ENCODE results near the gene HOXC9. TPM values are rescaled to one million over a fixed set of nuclear protein-coding genes. Genes with fewer than 3 reads are reported as not detected.

HOXC9 gene
- total RNA-seq, 1 donor from 2014 or later = not detected

- intact Hi-C loops (cut with micrococcal nuclease) = loop anchor here (2.0 to 10.0 kb wide), 2 partner anchors 13 to 289 kb away; no protein-coding TSS in a partner anchor
- no peak overlapping the region for H3K27ac Mint-ChIP-seq
- DNase-seq = no peak
Measured at GRCh38 chr12:53983568-53983949, 16.4 kb upstream of the HOXC9 start.

GRCh38 chr12:53983950-53984572 is 15.9 kb upstream of the HOXC9 start:
- Mint-ChIP-seq H3K27ac (no peak overlapping the region), H3K9me3 (no peaks in the 10 kb centered on the region), H3K27me3 (peaks cover 92% of the 10 kb centered on the region), H3K4me3 (no peak overlapping the region), H3K4me1 (peaks cover 15% of the 10 kb centered on the region), H3K36me3 (ENCODE audit: low read depth) (peaks cover 2% of the 10 kb centered on the region)
- DNase-seq = no peak
- intact Hi-C loops (cut with micrococcal nuclease) = loop anchor here (2.0 to 10.0 kb wide), 2 partner anchors 13 to 289 kb away; no protein-coding TSS in a partner anchor

More at GRCh38 chr12:53983568-53983949, 16.4 kb upstream of the HOXC9 start:
- Mint-ChIP-seq H3K4me3 (no peak overlapping the region), H3K27me3 (peaks cover 92% of the 10 kb centered on the region), H3K9me3 (no peaks in the 10 kb centered on the region), H3K36me3 (ENCODE audit: low read depth) (peaks cover 2% of the 10 kb centered on the region), H3K4me1 (peaks cover 13% of the 10 kb centered on the region)

GRCh38 chr12:53984901-53985691 is 14.9 kb upstream of the HOXC9 start, which contains the start of gene HOXC10:
Gene HOXC10 (plus strand): TSS chr12:53985146. CDS start chr12:53985260, 114 bp downstream.
- H3K27me3 Mint-ChIP-seq = peaks cover 92% of the 10 kb centered on the region
- peaks cover 24% of the 10 kb centered on the region for H3K4me1 Mint-ChIP-seq
- H3K27ac Mint-ChIP-seq = peak within 1 kb of the TSS; percentile 81
- peak within 1 kb of the TSS; percentile 59 for H3K4me3 Mint-ChIP-seq
- intact Hi-C loops (cut with micrococcal nuclease) = loop anchor here (10.0 kb wide), 1 partner anchor 290 kb away; no protein-coding TSS in a partner anchor
- peaks cover 2% of the 10 kb centered on the region for H3K36me3 Mint-ChIP-seq (ENCODE audit: low read depth)
- H3K9me3 Mint-ChIP-seq = no peaks in the 10 kb centered on the region
- DNase-seq = peak; percentile 90

- Mint-ChIP-seq H3K4me1 (peaks cover 24% of the 10 kb centered on the region), H3K9me3 (no peaks in the 10 kb centered on the region), H3K27ac (peak overlapping the region; percentile 39), H3K36me3 (ENCODE audit: low read depth) (peaks cover 2% of the 10 kb centered on the region), H3K4me3 (peak overlapping the region; percentile 59), H3K27me3 (peaks cover 92% of the 10 kb centered on the region)
- no peak for DNase-seq
- intact Hi-C loops (cut with micrococcal nuclease) = loop anchor here (10.0 kb wide), 1 partner anchor 291 kb away; no protein-coding TSS in a partner anchor
Measured at GRCh38 chr12:53985692-53985993, 14.3 kb upstream of the HOXC9 start.

- Mint-ChIP-seq H3K4me1 (peaks cover 24% of the 10 kb centered on the region), H3K4me3 (peak overlapping the region; percentile 39), H3K9me3 (no peaks in the 10 kb centered on the region), H3K27me3 (peaks cover 91% of the 10 kb centered on the region), H3K36me3 (ENCODE audit: low read depth) (peaks cover 2% of the 10 kb centered on the region), H3K27ac (no peak overlapping the region)
- intact Hi-C loops (cut with micrococcal nuclease) = loop anchor here (10.0 kb wide), 1 partner anchor 291 kb away; no protein-coding TSS in a partner anchor
- no peak for DNase-seq
Measured at GRCh38 chr12:53985994-53986685, 13.8 kb upstream of the HOXC9 start.

GRCh38 chr12:53986686-53987483 is 13.1 kb upstream of the HOXC9 start:
- no peaks in the 10 kb centered on the region for H3K9me3 Mint-ChIP-seq
- H3K27ac Mint-ChIP-seq = no peak overlapping the region
- intact Hi-C loops (cut with micrococcal nuclease) = loop anchor here (10.0 kb wide), 1 partner anchor 292 kb away; no protein-coding TSS in a partner anchor
- peaks cover 90% of the 10 kb centered on the region for H3K27me3 Mint-ChIP-seq
- H3K36me3 Mint-ChIP-seq (ENCODE audit: low read depth) = peaks cover 2% of the 10 kb centered on the region
- no peak overlapping the region for H3K4me3 Mint-ChIP-seq
- peaks cover 24% of the 10 kb centered on the region for H3K4me1 Mint-ChIP-seq
- DNase-seq = no peak

GRCh38 chr12:53987787-53988230 is 12.2 kb upstream of the HOXC9 start:
- intact Hi-C loops (cut with micrococcal nuclease) = loop anchor here (10.0 kb wide), 1 partner anchor 293 kb away; no protein-coding TSS in a partner anchor
- Mint-ChIP-seq H3K27ac (no peak overlapping the region), H3K9me3 (no peaks in the 10 kb centered on the region), H3K4me3 (no peak overlapping the region), H3K4me1 (peaks cover 24% of the 10 kb centered on the region), H3K27me3 (peaks cover 91% of the 10 kb centered on the region), H3K36me3 (ENCODE audit: low read depth) (peaks cover 2% of the 10 kb centered on the region)
- no peak for DNase-seq

GRCh38 chr12:53988541-53989226 is 11.3 kb upstream of the HOXC9 start:
- Mint-ChIP-seq H3K27ac (no peak overlapping the region), H3K4me3 (no peak overlapping the region), H3K27me3 (peaks cover 91% of the 10 kb centered on the region), H3K9me3 (no peaks in the 10 kb centered on the region), H3K4me1 (peaks cover 24% of the 10 kb centered on the region), H3K36me3 (ENCODE audit: low read depth) (peaks cover 2% of the 10 kb centered on the region)
- DNase-seq = no peak
- intact Hi-C loops (cut with micrococcal nuclease) = loop anchor here (10.0 kb wide), 1 partner anchor 294 kb away; no protein-coding TSS in a partner anchor

- peaks cover 93% of the 10 kb centered on the region for H3K27me3 Mint-ChIP-seq
- H3K4me3 Mint-ChIP-seq = peak overlapping the region; percentile 10
- no peak overlapping the region for H3K27ac Mint-ChIP-seq
- intact Hi-C loops (cut with micrococcal nuclease) = loop anchor here (10.0 kb wide), 2 partner anchors 55 to 295 kb away; partner anchors contain the start of gene HOXC13
- peaks cover 5% of the 10 kb centered on the region for H3K36me3 Mint-ChIP-seq (ENCODE audit: low read depth)
- H3K4me1 Mint-ChIP-seq = peaks cover 26% of the 10 kb centered on the region
- H3K9me3 Mint-ChIP-seq = no peaks in the 10 kb centered on the region
- peak; percentile 77 for DNase-seq
Measured at GRCh38 chr12:53989227-53990113, 10.5 kb upstream of the HOXC9 start.

GRCh38 chr12:53990311-53991076 is 9.5 kb upstream of the HOXC9 start:
- H3K36me3 Mint-ChIP-seq (ENCODE audit: low read depth) = peaks cover 3% of the 10 kb centered on the region
- intact Hi-C loops (cut with micrococcal nuclease) = loop anchor here (10.0 kb wide), 1 partner anchor 56 kb away; the partner anchor contains the start of gene HOXC13

GRCh38 chr12:53991077-53991460 is 8.9 kb upstream of the HOXC9 start:
- H3K9me3 Mint-ChIP-seq = no peaks in the 10 kb centered on the region
- no peak overlapping the region for H3K27ac Mint-ChIP-seq
- H3K4me3 Mint-ChIP-seq = no peak overlapping the region
- H3K36me3 Mint-ChIP-seq (ENCODE audit: low read depth) = peaks cover 3% of the 10 kb centered on the region
- peaks cover 93% of the 10 kb centered on the region for H3K27me3 Mint-ChIP-seq
- intact Hi-C loops (cut with micrococcal nuclease) = loop anchor here (10.0 kb wide), 1 partner anchor 56 kb away; the partner anchor contains the start of gene HOXC13
- no peak for DNase-seq
- H3K4me1 Mint-ChIP-seq = peaks cover 26% of the 10 kb centered on the region

More at GRCh38 chr12:53990311-53991076, 9.5 kb upstream of the HOXC9 start:
- Mint-ChIP-seq H3K27ac (no peak overlapping the region), H3K27me3 (peaks cover 90% of the 10 kb centered on the region), H3K4me1 (peaks cover 24% of the 10 kb centered on the region), H3K4me3 (no peak overlapping the region), H3K9me3 (no peaks in the 10 kb centered on the region)
- DNase-seq = no peak
